ENCODE data around the gene CCDC32.

- TF ChIP-seq, protein P1, sequence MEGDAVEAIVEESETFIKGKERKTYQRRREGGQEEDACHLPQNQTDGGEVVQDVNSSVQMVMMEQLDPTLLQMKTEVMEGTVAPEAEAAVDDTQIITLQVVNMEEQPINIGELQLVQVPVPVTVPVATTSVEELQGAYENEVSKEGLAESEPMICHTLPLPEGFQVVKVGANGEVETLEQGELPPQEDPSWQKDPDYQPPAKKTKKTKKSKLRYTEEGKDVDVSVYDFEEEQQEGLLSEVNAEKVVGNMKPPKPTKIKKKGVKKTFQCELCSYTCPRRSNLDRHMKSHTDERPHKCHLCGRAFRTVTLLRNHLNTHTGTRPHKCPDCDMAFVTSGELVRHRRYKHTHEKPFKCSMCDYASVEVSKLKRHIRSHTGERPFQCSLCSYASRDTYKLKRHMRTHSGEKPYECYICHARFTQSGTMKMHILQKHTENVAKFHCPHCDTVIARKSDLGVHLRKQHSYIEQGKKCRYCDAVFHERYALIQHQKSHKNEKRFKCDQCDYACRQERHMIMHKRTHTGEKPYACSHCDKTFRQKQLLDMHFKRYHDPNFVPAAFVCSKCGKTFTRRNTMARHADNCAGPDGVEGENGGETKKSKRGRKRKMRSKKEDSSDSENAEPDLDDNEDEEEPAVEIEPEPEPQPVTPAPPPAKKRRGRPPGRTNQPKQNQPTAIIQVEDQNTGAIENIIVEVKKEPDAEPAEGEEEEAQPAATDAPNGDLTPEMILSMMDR (IDR thresholded peaks at IDR 0.05; ENCODE audit: low read depth, low read length), result no peak
- TF ChIP-seq POLR2A (IDR thresholded peaks at IDR 0.05; ENCODE audit: extremely low read depth, insufficient read length), result no peak
- TF ChIP-seq, protein P2, sequence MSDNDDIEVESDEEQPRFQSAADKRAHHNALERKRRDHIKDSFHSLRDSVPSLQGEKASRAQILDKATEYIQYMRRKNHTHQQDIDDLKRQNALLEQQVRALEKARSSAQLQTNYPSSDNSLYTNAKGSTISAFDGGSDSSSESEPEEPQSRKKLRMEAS (IDR thresholded peaks at IDR 0.05; ENCODE audit: low read depth, low read length), result no peak
- TF ChIP-seq MYC (IDR thresholded peaks at IDR 0.05; ENCODE audit: low read depth, low read length), result no peak
Observed at GRCh38 chr15:40528801-40529200, 36.0 kb downstream of the CCDC32 start.

Data from NB4 (cell line).